ENCODE data around the gene CCR2. TPM values are rescaled to one million over a fixed set of nuclear protein-coding genes. Genes with fewer than 3 reads are reported as not detected.

CCR2 gene
- polyA plus RNA-seq, 1 donor from 2014 or later = not detected

- H3F3A ChIP-seq (ENCODE audit: insufficient read depth, low read length, poor library complexity, severe bottlenecking) = no peaks in the 10 kb centered on the region
- H3K27ac ChIP-seq (ENCODE audit: low read length) = no peak overlapping the region
- no peaks in the 10 kb centered on the region for H3K36me3 ChIP-seq (ENCODE audit: insufficient read depth, low read length)
- TF ChIP-seq CTCF (IDR thresholded peaks at IDR 0.05; ENCODE audit: poor library complexity, severe bottlenecking) (no peak), REST (IDR thresholded peaks at IDR 0.05; ENCODE audit: borderline replicate concordance) (no peak), TAF1 (IDR thresholded peaks at IDR 0.05; ENCODE audit: low read depth) (no peak), RAD21 (conservative IDR thresholded peaks at IDR 0.05) (no peak), POLR2AphosphoS5 (IDR thresholded peaks at IDR 0.05) (no peak), EP300 (conservative IDR thresholded peaks at IDR 0.05; ENCODE audit: poor library complexity, severe bottlenecking) (no peak), MXI1 (conservative IDR thresholded peaks at IDR 0.05; ENCODE audit: poor library complexity, severe bottlenecking) (no peak), EZH2 (IDR thresholded peaks at IDR 0.05; ENCODE audit: borderline replicate concordance, insufficient read depth, low read length, poor library complexity, severe bottlenecking) (no peak), SMC3 (conservative IDR thresholded peaks at IDR 0.05; ENCODE audit: poor library complexity) (no peak)
- H3K27me3 ChIP-seq (ENCODE audit: insufficient read depth, low read depth, low read length) = no peaks in the 10 kb centered on the region
- no peaks in the 10 kb centered on the region for H4K20me1 ChIP-seq (ENCODE audit: insufficient read depth)
- no peak overlapping the region for H3K4me3 ChIP-seq (ENCODE audit: low read length)
- H3K4me2 ChIP-seq (ENCODE audit: low read length) = no peak overlapping the region
- H2AFZ ChIP-seq (ENCODE audit: low read depth, low read length) = no peak overlapping the region
- H3K9me2 ChIP-seq (ENCODE audit: insufficient read depth, low read length) = no peaks in the 10 kb centered on the region
- H3K9ac ChIP-seq (ENCODE audit: low read length) = no peak overlapping the region
- H3K9me3 ChIP-seq (ENCODE audit: low read length) = no peaks in the 10 kb centered on the region
- no peaks in the 10 kb centered on the region for H3K79me2 ChIP-seq (replicated peaks; ENCODE audit: insufficient read depth, low read length)
Measured at GRCh38 chr3:46369151-46369550, 15.2 kb downstream of the CCR2 start.

- H3K4me3 ChIP-seq (ENCODE audit: low read length) = no peak overlapping the region
- no peak overlapping the region for H3K9ac ChIP-seq (ENCODE audit: low read length)
- no peak overlapping the region for H3K27ac ChIP-seq (ENCODE audit: low read length)
Measured at GRCh38 chr3:46369675-46370132, 15.8 kb downstream of the CCR2 start.

More at GRCh38 chr3:46369675-46370132, 15.8 kb downstream of the CCR2 start:
- Histone ChIP-seq H3K79me2 (replicated peaks; ENCODE audit: insufficient read depth, low read length) (no peaks in the 10 kb centered on the region), H3K27me3 (ENCODE audit: insufficient read depth, low read depth, low read length) (no peaks in the 10 kb centered on the region), H3K4me2 (ENCODE audit: low read length) (no peak overlapping the region), H3K9me3 (ENCODE audit: low read length) (no peaks in the 10 kb centered on the region), H3F3A (ENCODE audit: insufficient read depth, low read length, poor library complexity, severe bottlenecking) (no peaks in the 10 kb centered on the region), H4K20me1 (ENCODE audit: insufficient read depth) (no peaks in the 10 kb centered on the region), H3K9me2 (ENCODE audit: insufficient read depth, low read length) (no peaks in the 10 kb centered on the region), H3K36me3 (ENCODE audit: insufficient read depth, low read length) (no peaks in the 10 kb centered on the region), H2AFZ (ENCODE audit: low read depth, low read length) (no peak overlapping the region)
- no peak for TF ChIP-seq RAD21 (conservative IDR thresholded peaks at IDR 0.05)
- no peak for TF ChIP-seq POLR2AphosphoS5 (IDR thresholded peaks at IDR 0.05)
- TF ChIP-seq EZH2 (IDR thresholded peaks at IDR 0.05; ENCODE audit: borderline replicate concordance, insufficient read depth, low read length, poor library complexity, severe bottlenecking) = no peak
- TF ChIP-seq REST (IDR thresholded peaks at IDR 0.05; ENCODE audit: borderline replicate concordance) = no peak
- no peak for TF ChIP-seq MXI1 (conservative IDR thresholded peaks at IDR 0.05; ENCODE audit: poor library complexity, severe bottlenecking)
- TF ChIP-seq CTCF (IDR thresholded peaks at IDR 0.05; ENCODE audit: poor library complexity, severe bottlenecking) = no peak
- no peak for TF ChIP-seq TAF1 (IDR thresholded peaks at IDR 0.05; ENCODE audit: low read depth)
- no peak for TF ChIP-seq EP300 (conservative IDR thresholded peaks at IDR 0.05; ENCODE audit: poor library complexity, severe bottlenecking)
- no peak for TF ChIP-seq SMC3 (conservative IDR thresholded peaks at IDR 0.05; ENCODE audit: poor library complexity)

Data from neural cell (in vitro differentiated cells).